ENCODE results near the gene TRPT1.

- TF ChIP-seq CTCF (IDR thresholded peaks at IDR 0.05): no peak
- peak; percentile 77 for TF ChIP-seq E2F5 (CRISPR knock-in tag; IDR thresholded peaks at IDR 0.05)
- no peak for TF ChIP-seq OVOL2 (CRISPR knock-in tag; IDR thresholded peaks at IDR 0.05; ENCODE audit: borderline replicate concordance)
- TF ChIP-seq E2F1 (CRISPR knock-in tag; IDR thresholded peaks at IDR 0.05): 0 out of 2 replicates have a peak, but pooled peaks have one; percentile 55
- TF ChIP-seq AR (CRISPR knock-in tag; IDR thresholded peaks at IDR 0.05): no peak
- TF ChIP-seq ZNF532 (CRISPR knock-in tag; IDR thresholded peaks at IDR 0.05; ENCODE audit: borderline replicate concordance): no peak
- peak; percentile 60; the same call in 1 of the 2 replicates for TF ChIP-seq GABPB1 (CRISPR knock-in tag; IDR thresholded peaks at IDR 0.05)
- TF ChIP-seq ZNF121 (CRISPR knock-in tag; IDR thresholded peaks at IDR 0.05): no peak
- no peak for TF ChIP-seq ATF3 (CRISPR knock-in tag; conservative IDR thresholded peaks at IDR 0.05)
- TF ChIP-seq AFF4 (CRISPR knock-in tag; IDR thresholded peaks at IDR 0.05; ENCODE audit: borderline replicate concordance): no peak
Measured at GRCh38 chr11:64240435-64241240, 14.7 kb upstream of the TRPT1 start, which contains the start of gene FKBP2.
